Activated CD8-positive, alpha-beta T cell treated with anti-CD3 and anti-CD28 coated beads for 36 hours (primary cell): ENCODE results near the gene ABCA4. TPM values are rescaled to one million over a fixed set of nuclear protein-coding genes. Genes with fewer than 3 reads are reported as not detected.

Experiments
- ATAC-seq: fragments of 200-7000 bp; cut with Tn5 transposase; one replicate; pipeline ENCODE4 v1.10.0; 2021; ENCODE audit warnings: mild to moderate bottlenecking, moderate library complexity
- CTCF ChIA-PET: fragments of 350-600 bp; sonication (Branson Sonifier 250); formaldehyde crosslinking; loops from one replicate; lab custom pipeline; 2021; ENCODE audit warnings: antibody characterized with exemption; lab: Charles Lee
- POLR2A ChIA-PET: fragments of 350-600 bp; sonication (Branson Sonifier 250); formaldehyde crosslinking; loops from one replicate; lab custom pipeline; 2021; ENCODE audit warnings: antibody characterized with exemption; lab: Charles Lee
- DNase-seq: peaks from one replicate; pipeline ENCODE4 v3.0.0-alpha.2; 2020
- H3K27ac Mint-ChIP-seq: one replicate; pipeline ENCODE4 v1.8.0; 2021; ENCODE audit warnings: mild to moderate bottlenecking, mixed read lengths
- H3K27me3 Mint-ChIP-seq: one replicate; pipeline ENCODE4 v1.8.0; 2021; ENCODE audit warnings: mixed read lengths
- H3K36me3 Mint-ChIP-seq: one replicate; pipeline ENCODE4 v1.8.0; 2021; ENCODE audit warnings: low read depth, mixed read lengths
- H3K4me1 Mint-ChIP-seq: one replicate; pipeline ENCODE4 v1.8.0; 2021; ENCODE audit warnings: low read depth, mixed read lengths
- H3K4me3 Mint-ChIP-seq: one replicate; pipeline ENCODE4 v1.8.0; 2021; ENCODE audit warnings: mild to moderate bottlenecking, moderate library complexity, mixed read lengths
- H3K9me3 Mint-ChIP-seq: one replicate; pipeline ENCODE4 v1.8.0; 2021; ENCODE audit warnings: mixed read lengths
- intact Hi-C: fragments of 100-400 bp; cut with micrococcal nuclease; formaldehyde crosslinking; loops from one replicate; pipeline ENCODE4 v1.10.0; 2022
- total RNA-seq, 2 experiments: library from RNA; stranded (reverse); gene quantifications; one replicate each; pipeline ENCODE4 v1.2.3, GENCODE V29; 2021
- TF ChIP-seq, protein P1 (sequence below): fragments of 200-600 bp; IDR thresholded peaks from one replicate; pipeline ENCODE4 v1.8.0; 2022; ENCODE audit warnings: antibody characterized with exemption, mild to moderate bottlenecking

Gene ABCA4
- total RNA-seq, 2 experiments from 2014 or later, result not detected

DNA sequence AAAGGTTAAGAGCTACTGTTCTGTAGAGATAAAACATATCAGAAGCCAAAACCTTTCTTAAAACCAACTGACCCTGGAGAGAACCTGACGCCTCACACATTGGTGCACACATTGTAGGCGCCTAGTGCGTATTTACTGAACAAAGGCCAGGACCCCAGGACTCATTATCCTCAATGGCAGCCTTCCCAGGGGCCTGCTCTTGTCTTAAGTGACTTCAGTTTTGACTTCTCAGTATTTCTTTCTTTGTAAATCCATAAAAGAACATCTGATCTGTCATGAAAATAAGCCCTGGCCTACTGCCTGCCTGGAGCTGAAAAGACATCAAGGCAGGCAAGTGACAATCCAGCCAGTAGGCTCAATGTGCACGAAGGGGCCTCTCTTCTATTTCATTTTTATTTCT lies 27.6 kb downstream of the ABCA4 start:
- DNase-seq (no peak), ATAC-seq (no peak)
- Mint-ChIP-seq H3K27ac (no peak overlapping the region), H3K4me3 (no peak overlapping the region), H3K27me3 (peaks cover 1% of the 10 kb centered on the region), H3K36me3 (no peaks in the 10 kb centered on the region), H3K4me1 (peaks cover 22% of the 10 kb centered on the region), H3K9me3 (no peaks in the 10 kb centered on the region)
- TF ChIP-seq, protein P1, sequence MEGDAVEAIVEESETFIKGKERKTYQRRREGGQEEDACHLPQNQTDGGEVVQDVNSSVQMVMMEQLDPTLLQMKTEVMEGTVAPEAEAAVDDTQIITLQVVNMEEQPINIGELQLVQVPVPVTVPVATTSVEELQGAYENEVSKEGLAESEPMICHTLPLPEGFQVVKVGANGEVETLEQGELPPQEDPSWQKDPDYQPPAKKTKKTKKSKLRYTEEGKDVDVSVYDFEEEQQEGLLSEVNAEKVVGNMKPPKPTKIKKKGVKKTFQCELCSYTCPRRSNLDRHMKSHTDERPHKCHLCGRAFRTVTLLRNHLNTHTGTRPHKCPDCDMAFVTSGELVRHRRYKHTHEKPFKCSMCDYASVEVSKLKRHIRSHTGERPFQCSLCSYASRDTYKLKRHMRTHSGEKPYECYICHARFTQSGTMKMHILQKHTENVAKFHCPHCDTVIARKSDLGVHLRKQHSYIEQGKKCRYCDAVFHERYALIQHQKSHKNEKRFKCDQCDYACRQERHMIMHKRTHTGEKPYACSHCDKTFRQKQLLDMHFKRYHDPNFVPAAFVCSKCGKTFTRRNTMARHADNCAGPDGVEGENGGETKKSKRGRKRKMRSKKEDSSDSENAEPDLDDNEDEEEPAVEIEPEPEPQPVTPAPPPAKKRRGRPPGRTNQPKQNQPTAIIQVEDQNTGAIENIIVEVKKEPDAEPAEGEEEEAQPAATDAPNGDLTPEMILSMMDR, result no peak
- intact Hi-C loops, result no loop called here
- POLR2A ChIA-PET, result no interaction called here
- CTCF ChIA-PET, result no interaction called here

DNA sequence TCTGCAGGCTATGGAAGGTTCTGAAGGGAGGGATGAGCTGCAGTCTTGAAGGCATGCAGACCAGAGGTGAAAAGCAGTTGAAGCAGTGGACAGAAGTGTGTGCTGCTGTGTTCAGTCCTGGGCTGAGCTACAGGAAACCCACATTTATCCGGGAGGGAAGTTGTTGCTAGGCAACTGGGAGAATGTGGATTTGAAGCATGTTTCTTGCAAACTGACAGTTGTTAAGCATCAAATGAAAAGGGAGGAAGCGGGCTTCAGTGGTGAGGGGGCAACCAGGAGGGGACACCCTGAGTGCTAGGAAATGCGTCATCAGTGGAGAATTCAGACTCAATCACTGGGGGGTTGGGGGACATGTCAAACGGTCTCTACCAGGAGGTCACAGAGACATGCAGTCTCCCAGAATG lies 28.7 kb downstream of the ABCA4 start:
- H3K9me3 Mint-ChIP-seq, result no peaks in the 10 kb centered on the region
- H3K4me1 Mint-ChIP-seq, result peaks cover 22% of the 10 kb centered on the region
- peak; percentile 86 for ATAC-seq
- ChIA-PET POLR2A (no interaction called here), CTCF (no interaction called here)
- H3K27ac Mint-ChIP-seq, result peak overlapping the region; percentile 70
- intact Hi-C loops, result no loop called here
- TF ChIP-seq, protein P1, result no peak
- peak; percentile 42 for DNase-seq
- peaks cover 5% of the 10 kb centered on the region for H3K27me3 Mint-ChIP-seq
- H3K36me3 Mint-ChIP-seq, result no peaks in the 10 kb centered on the region
- no peak overlapping the region for H3K4me3 Mint-ChIP-seq

- no peak for DNase-seq
- no peak overlapping the region for H3K27ac Mint-ChIP-seq
- peaks cover 5% of the 10 kb centered on the region for H3K27me3 Mint-ChIP-seq
- TF ChIP-seq, protein P1, result no peak
- no peak for ATAC-seq
- no peaks in the 10 kb centered on the region for H3K9me3 Mint-ChIP-seq
- ChIA-PET CTCF (no interaction called here), POLR2A (no interaction called here)
- intact Hi-C loops, result no loop called here
- no peaks in the 10 kb centered on the region for H3K36me3 Mint-ChIP-seq
- no peak overlapping the region for H3K4me3 Mint-ChIP-seq
- H3K4me1 Mint-ChIP-seq, result peaks cover 22% of the 10 kb centered on the region
Measured at GRCh38 chr1:94090761-94091160, 30.2 kb downstream of the ABCA4 start.

DNA sequence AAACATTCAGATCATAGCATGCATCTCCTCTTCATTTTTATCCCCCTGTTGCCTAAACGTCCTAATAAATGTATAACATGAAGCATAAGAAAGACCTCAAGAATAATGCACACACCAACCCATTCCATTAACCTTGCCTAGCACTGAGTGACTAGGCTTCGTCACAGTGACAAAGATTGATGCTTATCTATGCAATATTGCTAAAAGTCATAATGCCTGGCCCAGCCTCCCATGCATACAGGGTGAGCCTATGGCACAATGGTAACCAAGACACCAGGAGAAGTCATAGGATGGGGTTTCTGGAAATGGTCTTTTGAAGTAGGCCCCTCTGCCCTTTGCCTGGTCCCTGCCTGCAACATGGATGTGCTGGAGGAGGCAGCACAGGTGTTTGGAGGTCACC lies 33.8 kb downstream of the ABCA4 start:
- ATAC-seq (no peak), DNase-seq (no peak)
- Mint-ChIP-seq H3K9me3 (no peaks in the 10 kb centered on the region), H3K27me3 (peaks cover 7% of the 10 kb centered on the region), H3K4me3 (no peak overlapping the region), H3K27ac (no peak overlapping the region), H3K4me1 (peaks cover 9% of the 10 kb centered on the region), H3K36me3 (no peaks in the 10 kb centered on the region)
- ChIA-PET CTCF (no interaction called here), POLR2A (no interaction called here)
- intact Hi-C loops, result no loop called here
- TF ChIP-seq, protein P1, result no peak

DNA sequence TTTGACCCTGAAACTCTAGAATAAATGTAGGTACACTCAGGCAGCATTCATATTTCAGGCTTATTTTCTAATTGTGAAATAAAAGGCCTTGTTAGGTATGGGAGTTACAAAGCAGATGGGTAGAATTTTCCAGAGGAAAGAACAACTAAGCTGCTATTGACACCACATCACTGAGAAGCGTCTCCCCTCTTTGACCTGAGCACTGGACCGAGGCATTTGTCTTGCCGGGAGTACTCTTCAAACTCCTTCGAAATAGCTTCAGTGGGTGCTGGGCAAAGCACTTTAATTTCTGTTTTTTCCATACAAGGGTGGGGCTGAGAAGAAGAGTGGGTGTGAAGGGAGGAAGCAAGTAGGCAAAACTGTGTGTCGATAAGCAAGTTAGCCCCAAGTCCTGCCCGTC lies 36.4 kb downstream of the ABCA4 start:
- CTCF ChIA-PET, result interaction anchor here (0.6 kb wide), 1 partner anchor 13 kb away, joined by 3 read pairs; no protein-coding TSS in a partner anchor
- Mint-ChIP-seq H3K9me3 (no peaks in the 10 kb centered on the region), H3K4me1 (no peaks in the 10 kb centered on the region), H3K27me3 (peaks cover 6% of the 10 kb centered on the region), H3K27ac (no peak overlapping the region), H3K4me3 (no peak overlapping the region), H3K36me3 (no peaks in the 10 kb centered on the region)
- intact Hi-C loops, result no loop called here
- DNase-seq, result no peak
- TF ChIP-seq, protein P1, result no peak
- no peak for ATAC-seq
- POLR2A ChIA-PET, result no interaction called here
